Upper lobe of right lung (tissue), 1 donor: ENCODE measurements around the gene ASB7. TPM values are rescaled to one million over a fixed set of nuclear protein-coding genes. Genes with fewer than 3 reads are reported as not detected.

ENCODE experiments used
- ATAC-seq: fragments of 200-7000 bp; cut with Tn5 transposase; one replicate; pipeline ENCODE4 v1.9.1; 2020; ENCODE audit warnings: mild to moderate bottlenecking, moderate library complexity
- DNase-seq: peaks from one replicate; pipeline ENCODE4 v3.0.0-alpha.2; 2020
- H3K27ac ChIP-seq: fragments of 200-600 bp; one replicate; pipeline ENCODE4 v1.8.0; 2022
- H3K27me3 ChIP-seq: fragments of 200-600 bp; one replicate; pipeline ENCODE4 v1.8.0; 2022; ENCODE audit warnings: mild to moderate bottlenecking
- H3K36me3 ChIP-seq: fragments of 200-600 bp; one replicate; pipeline ENCODE4 v1.8.0; 2022
- H3K4me1 ChIP-seq: fragments of 200-600 bp; one replicate; pipeline ENCODE4 v1.8.0; 2022
- H3K4me3 ChIP-seq: fragments of 200-600 bp; one replicate; pipeline ENCODE4 v1.8.0; 2022; ENCODE audit warnings: mild to moderate bottlenecking
- H3K9me3 ChIP-seq: fragments of 200-600 bp; one replicate; pipeline ENCODE4 v1.8.0; 2022
- intact Hi-C: fragments of 100-400 bp; cut with DNase I; formaldehyde crosslinking; loops from one replicate; pipeline ENCODE4 v1.11.0; 2022
- total RNA-seq: library from RNA; stranded (reverse); fragmentation: NEBNext Ultra II Directional; extraction: Animal tissue kit (Norgen Biotek cat#: 25700); gene quantifications from one replicate; pipeline ENCODE4 v1.2.1, GENCODE V29; 2021
- TF ChIP-seq, protein P1 (sequence below): fragments of 200-600 bp; IDR thresholded peaks from one replicate; pipeline ENCODE4 v1.8.0; 2022; ENCODE audit warnings: antibody characterized with exemption
- donor health status: DM: no; HTN: yes; CAD: no; lungs with severe emphysema.

ASB7 gene
- total RNA-seq, 1 donor from 2014 or later = 13.1 TPM

DNA sequence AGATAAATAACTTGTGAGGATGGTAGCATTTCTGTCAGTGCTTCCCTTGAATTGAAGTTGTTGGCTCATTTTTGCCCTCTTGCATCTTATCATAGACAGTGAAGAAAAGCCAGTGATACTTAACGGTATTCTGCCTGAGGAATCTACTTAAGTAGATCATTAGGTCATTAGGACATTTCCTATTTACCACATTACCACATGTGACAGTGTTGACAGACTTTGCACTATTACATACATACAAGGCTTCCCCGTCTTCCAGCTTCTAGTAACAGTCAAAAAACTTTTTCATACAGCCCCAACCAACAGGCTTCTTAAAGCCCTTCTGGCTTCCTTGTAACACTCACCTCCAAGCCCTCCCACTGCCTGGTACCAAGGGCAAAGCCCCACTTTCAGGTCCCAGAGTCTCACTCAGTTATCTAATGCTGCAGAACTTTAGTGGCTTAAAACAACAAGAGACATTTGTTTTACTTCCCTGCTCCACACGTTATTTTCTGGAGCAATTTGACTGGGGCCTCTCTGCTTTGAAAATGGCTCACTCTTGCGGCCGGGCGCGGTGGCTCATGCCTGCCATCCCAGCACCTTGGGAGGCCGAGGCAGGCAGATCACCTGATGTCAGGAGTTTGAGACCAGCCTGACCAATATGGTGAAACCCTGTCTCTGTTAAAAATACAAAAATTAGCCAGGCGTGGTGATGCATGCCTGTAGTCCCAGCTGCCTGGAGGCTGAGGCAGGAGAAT lies 40.0 kb downstream of the ASB7 start:
- Histone ChIP-seq H3K4me3 (no peak overlapping the region), H3K4me1 (peaks cover 4% of the 10 kb centered on the region), H3K9me3 (no peaks in the 10 kb centered on the region), H3K27ac (no peak overlapping the region), H3K27me3 (no peaks in the 10 kb centered on the region), H3K36me3 (no peaks in the 10 kb centered on the region)
- DNase-seq (no peak), ATAC-seq (peak; percentile 68)
- TF ChIP-seq, protein P1, sequence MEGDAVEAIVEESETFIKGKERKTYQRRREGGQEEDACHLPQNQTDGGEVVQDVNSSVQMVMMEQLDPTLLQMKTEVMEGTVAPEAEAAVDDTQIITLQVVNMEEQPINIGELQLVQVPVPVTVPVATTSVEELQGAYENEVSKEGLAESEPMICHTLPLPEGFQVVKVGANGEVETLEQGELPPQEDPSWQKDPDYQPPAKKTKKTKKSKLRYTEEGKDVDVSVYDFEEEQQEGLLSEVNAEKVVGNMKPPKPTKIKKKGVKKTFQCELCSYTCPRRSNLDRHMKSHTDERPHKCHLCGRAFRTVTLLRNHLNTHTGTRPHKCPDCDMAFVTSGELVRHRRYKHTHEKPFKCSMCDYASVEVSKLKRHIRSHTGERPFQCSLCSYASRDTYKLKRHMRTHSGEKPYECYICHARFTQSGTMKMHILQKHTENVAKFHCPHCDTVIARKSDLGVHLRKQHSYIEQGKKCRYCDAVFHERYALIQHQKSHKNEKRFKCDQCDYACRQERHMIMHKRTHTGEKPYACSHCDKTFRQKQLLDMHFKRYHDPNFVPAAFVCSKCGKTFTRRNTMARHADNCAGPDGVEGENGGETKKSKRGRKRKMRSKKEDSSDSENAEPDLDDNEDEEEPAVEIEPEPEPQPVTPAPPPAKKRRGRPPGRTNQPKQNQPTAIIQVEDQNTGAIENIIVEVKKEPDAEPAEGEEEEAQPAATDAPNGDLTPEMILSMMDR = no peak
- intact Hi-C loops = no loop called here

DNA sequence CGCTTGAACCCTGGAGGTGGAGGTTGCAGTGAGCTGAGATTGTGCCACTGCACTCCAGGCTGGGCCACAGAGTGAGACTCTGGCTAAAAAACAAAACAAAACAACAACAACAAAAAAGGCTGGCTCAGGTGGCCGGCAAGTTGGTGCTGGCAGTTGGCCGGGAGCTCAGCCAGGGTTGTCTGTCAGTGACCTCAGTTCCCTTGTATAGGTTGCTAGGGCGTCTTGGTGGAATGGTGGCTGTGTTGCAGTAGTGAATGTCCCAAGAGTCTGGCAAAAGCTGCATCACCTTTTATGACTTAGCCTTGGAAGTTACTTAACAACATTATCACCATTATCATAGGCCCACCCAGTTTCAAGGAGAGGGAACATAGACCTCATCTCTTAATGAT lies 40.6 kb downstream of the ASB7 start:
- no peak for ATAC-seq
- no peak overlapping the region for H3K4me3 ChIP-seq
- H3K36me3 ChIP-seq = no peaks in the 10 kb centered on the region
- TF ChIP-seq, protein P1 = no peak
- no peak for DNase-seq
- no peaks in the 10 kb centered on the region for H3K9me3 ChIP-seq
- intact Hi-C loops = no loop called here
- no peaks in the 10 kb centered on the region for H3K27me3 ChIP-seq
- peaks cover 4% of the 10 kb centered on the region for H3K4me1 ChIP-seq
- H3K27ac ChIP-seq = no peak overlapping the region

DNA sequence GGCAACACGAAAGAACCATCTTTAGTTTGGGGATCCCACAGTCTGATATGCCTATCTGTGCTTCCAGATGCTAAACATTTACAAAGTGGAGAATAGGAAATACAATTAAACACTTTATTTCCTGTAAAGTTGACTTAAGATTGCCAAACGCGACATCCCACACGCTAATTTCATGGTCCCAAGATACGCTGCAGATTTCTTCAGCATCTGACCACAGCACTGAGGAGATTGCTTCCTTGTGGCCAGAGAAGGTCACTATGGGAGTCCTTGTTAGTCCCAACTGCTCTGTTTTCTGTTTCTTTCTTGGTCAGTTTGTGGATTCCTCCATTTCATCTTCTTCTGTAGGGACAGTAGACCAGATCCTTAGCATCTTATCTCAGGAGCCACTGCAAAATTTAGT lies 43.3 kb downstream of the ASB7 start:
- intact Hi-C loops = no loop called here
- peaks cover 9% of the 10 kb centered on the region for H3K36me3 ChIP-seq
- DNase-seq (no peak), ATAC-seq (peak; percentile 74)
- no peaks in the 10 kb centered on the region for H3K27me3 ChIP-seq
- no peak overlapping the region for H3K27ac ChIP-seq
- TF ChIP-seq, protein P1 = no peak
- H3K4me3 ChIP-seq = no peak overlapping the region
- no peaks in the 10 kb centered on the region for H3K9me3 ChIP-seq
- peaks cover 4% of the 10 kb centered on the region for H3K4me1 ChIP-seq

DNA sequence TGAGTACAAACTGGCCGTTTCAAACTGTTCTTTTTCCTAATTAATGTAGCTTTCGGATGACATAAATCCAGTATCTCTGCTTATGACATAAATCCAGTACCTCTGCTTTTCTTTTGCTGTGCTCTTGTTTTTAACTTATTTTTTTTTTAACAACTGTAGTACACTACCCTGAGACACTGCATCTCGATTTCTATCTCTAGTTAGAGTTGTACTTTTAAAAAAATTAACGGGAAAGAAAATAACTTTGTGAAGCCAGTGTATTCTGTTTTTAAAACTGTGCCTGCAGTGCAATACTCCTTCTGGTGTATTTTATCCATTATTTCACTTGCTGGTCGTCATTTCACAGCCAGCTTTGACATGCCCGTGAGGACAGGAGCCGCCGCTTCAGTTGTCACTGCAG lies 46.6 kb downstream of the ASB7 start:
- Histone ChIP-seq H3K4me3 (no peak overlapping the region), H3K9me3 (no peaks in the 10 kb centered on the region), H3K27me3 (no peaks in the 10 kb centered on the region), H3K27ac (no peak overlapping the region), H3K36me3 (peaks cover 9% of the 10 kb centered on the region), H3K4me1 (no peaks in the 10 kb centered on the region)
- DNase-seq (no peak), ATAC-seq (no peak)
- intact Hi-C loops = no loop called here
- TF ChIP-seq, protein P1 = no peak

DNA sequence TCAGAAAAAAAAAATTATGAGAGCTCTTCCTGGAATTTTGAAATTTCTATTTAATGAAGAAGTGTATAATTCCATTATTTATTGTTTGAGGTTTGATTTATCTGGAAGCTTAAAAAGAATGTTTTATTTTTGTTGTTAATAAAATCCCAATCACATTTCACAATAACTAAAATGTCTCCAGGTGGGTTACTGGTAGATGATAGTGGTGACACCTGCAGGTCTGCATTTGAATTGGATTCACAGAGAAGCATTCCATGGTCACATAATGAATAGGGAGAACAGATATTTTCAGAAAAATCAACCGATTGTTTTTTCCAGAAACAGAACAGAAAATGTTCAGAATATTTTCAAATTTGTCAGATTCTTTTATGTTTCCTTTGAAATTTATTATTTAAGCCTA lies 48.3 kb downstream of the ASB7 start:
- TF ChIP-seq, protein P1 = no peak
- Histone ChIP-seq H3K4me3 (no peak overlapping the region), H3K4me1 (no peaks in the 10 kb centered on the region), H3K36me3 (peaks cover 9% of the 10 kb centered on the region), H3K27me3 (no peaks in the 10 kb centered on the region), H3K9me3 (no peaks in the 10 kb centered on the region), H3K27ac (no peak overlapping the region)
- ATAC-seq (no peak), DNase-seq (no peak)
- intact Hi-C loops = no loop called here

DNA sequence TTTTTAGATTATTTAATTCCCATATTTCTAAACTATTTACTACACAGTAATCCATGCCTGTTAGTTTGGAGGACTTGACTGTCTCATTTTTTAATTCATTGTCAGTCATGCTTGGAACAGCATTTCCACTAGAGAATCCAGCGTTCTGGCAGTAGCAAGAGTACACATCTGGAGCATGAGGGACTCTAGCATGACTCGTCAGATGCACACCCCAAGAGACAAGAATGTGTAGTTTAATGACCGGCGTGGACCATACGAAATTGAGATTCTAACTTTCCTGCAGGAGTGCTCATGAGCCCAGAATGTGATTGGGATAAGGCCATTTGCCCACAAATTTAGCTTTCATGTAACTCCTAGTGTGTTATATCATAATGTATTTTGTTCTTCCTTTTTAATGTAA lies 48.9 kb downstream of the ASB7 start:
- intact Hi-C loops = no loop called here
- Histone ChIP-seq H3K27me3 (no peaks in the 10 kb centered on the region), H3K4me1 (no peaks in the 10 kb centered on the region), H3K36me3 (peaks cover 9% of the 10 kb centered on the region), H3K9me3 (no peaks in the 10 kb centered on the region), H3K4me3 (no peak overlapping the region), H3K27ac (no peak overlapping the region)
- ATAC-seq (no peak), DNase-seq (no peak)
- TF ChIP-seq, protein P1 = no peak
